Astrocyte of the spinal cord (primary cell): Measurements from ENCODE around the gene TMUB2.

Experiments used
- DNase-seq: peaks from one replicate; pipeline ENCODE4 v3.0.0; 2011; ENCODE audit warnings: low read depth, low spot score
- H3K4me3 ChIP-seq: 2 replicates; pipeline ENCODE4 v1.5.1; 2011; ENCODE audit warnings: low read depth, mild to moderate bottlenecking, low read length, moderate library complexity
- CTCF ChIP-seq: IDR thresholded peaks from 2 replicates; pipeline ENCODE4 v1.5.1; 2012; ENCODE audit warnings: low read depth, mild to moderate bottlenecking, low read length, inconsistent platforms
- in situ Hi-C: cut with HindIII; loops from 2 replicates; pipeline ENCODE4 v1.10.0; 2017; ENCODE audit warnings: low sequenced_read_pairs

TMUB2 gene

DNA sequence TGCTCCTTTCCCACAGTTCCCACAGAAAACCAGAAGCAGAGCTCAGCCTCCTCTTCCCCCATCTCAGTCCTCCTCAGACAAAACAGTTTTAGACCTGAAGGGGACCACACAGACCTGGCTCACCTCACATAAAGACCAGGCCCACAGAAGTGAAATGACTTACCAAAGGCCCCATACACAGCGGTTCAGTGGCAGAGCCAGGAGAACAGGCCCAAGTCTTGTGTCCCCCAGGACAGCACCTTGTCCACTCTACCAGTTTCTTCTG is 27.4 kb downstream of the TMUB2 start:
- no peak for DNase-seq
- in situ Hi-C loops = no loop called here

GRCh38 chr17:44214896-44215295 is 28.1 kb downstream of the TMUB2 start:
- in situ Hi-C loops = no loop called here
- no peak for TF ChIP-seq CTCF
- H3K4me3 ChIP-seq = no peak overlapping the region
- DNase-seq = no peak

More for the DNA sequence above, 27.4 kb downstream of the TMUB2 start:
- no peak overlapping the region for H3K4me3 ChIP-seq
- no peak for TF ChIP-seq CTCF

GRCh38 chr17:44216173-44216572 is 29.4 kb downstream of the TMUB2 start:
- DNase-seq = no peak
- no peak overlapping the region for H3K4me3 ChIP-seq
- in situ Hi-C loops = no loop called here
- no peak for TF ChIP-seq CTCF

DNA sequence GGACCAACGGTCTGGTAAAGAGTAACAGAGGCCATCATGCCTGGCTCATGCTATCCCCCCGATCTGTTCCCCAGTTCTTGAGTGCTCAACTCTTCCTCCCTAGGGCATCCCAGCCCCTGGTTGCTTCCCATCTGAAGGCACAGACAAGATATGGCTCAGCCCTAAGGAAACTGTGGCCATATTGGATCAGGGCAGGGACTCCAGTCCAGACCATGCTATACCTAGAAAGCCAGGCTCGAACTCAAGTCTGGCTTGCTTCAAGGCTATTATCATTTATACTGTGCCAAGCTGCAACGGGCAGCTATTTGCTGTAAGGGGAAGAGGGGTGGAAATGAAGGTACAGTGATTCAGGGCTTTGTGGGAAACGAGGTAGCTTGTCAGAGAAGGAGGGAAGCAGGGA is 29.9 kb downstream of the TMUB2 start:
- no peak overlapping the region for H3K4me3 ChIP-seq
- in situ Hi-C loops = no loop called here
- DNase-seq = no peak
- no peak for TF ChIP-seq CTCF

DNA sequence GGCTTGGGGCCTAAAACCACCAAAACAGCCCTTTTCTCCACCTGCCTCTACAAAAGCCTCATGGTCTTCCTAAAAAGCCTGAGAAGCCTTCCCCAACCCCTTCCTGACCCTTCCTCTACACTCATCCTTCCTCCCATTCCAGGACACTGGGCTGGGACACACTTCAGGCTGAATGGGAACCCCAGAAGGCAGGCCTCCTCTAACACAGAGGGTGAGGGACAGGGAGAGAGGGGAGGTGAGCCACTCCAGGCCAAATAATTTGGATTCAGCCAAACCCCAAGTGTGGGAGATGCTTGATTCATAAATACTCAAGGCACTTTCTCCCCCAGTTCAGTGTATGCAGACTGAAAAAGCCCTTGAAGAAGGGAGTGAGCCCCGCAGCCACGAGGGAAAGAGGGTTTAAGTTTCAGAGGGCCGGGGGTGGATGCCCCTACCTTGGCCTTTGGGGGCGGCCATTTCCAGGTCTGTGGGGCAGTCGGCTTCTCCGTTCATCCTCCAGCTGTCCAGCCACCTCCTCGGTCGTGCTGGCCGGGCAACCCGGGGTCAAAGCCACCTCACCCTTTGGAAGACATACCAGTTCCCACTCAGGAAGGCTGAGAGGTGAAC is 31.1 kb downstream of the TMUB2 start:
- peak overlapping the region; percentile 81 for H3K4me3 ChIP-seq
- in situ Hi-C loops = no loop called here
- no peak for TF ChIP-seq CTCF
- DNase-seq = no peak

GRCh38 chr17:44218344-44219107 is 31.8 kb downstream of the TMUB2 start:
- in situ Hi-C loops = no loop called here
- peak; percentile 50 for TF ChIP-seq CTCF
- DNase-seq = peak; percentile 92
- H3K4me3 ChIP-seq = peak overlapping the region; percentile 81
